Lower leg skin (tissue), 4 donors: Measurements from ENCODE around the gene SPAG4. TPM values are rescaled to one million over a fixed set of nuclear protein-coding genes. Genes with fewer than 3 reads are reported as not detected.

Experiments
- DNase-seq, 2 donors: peaks; one replicate each; pipeline ENCODE4 v3.0.0-alpha.2; 2019; ENCODE audit warnings: low spot score in 2 of 2
- H3K4me3 ChIP-seq: fragments of 200-600 bp; sonication (generic); 2 replicates; pipeline ENCODE4 v1.5.1; 2017; ENCODE audit warnings: mild to moderate bottlenecking, low read depth; ENCODE audit not compliant: poor library complexity, severe bottlenecking
- CTCF ChIP-seq, 3 donors: fragments of 450-650 bp; IDR thresholded peaks; one replicate each; pipeline ENCODE4 v1.5.1; 2016; ENCODE audit warnings: antibody characterized with exemption in 3 of 3, mild to moderate bottlenecking in 3 of 3, moderate library complexity in 2 of 3
- POLR2A ChIP-seq, 2 donors: fragments of 450-650 bp; IDR thresholded peaks; one replicate each; pipeline ENCODE4 v1.6.1; 2016 to 2017; ENCODE audit warnings: antibody characterized with exemption in 2 of 2, mild to moderate bottlenecking in 1 of 2, moderate library complexity in 1 of 2
- WGBS, 2 donors: methylation state at CpG; one replicate each; pipeline ENCODE4 v1.1.5; 2018; 5-methylcytosine and 5-hydroxymethylcytosine counted together
- intact Hi-C: fragments of 100-400 bp; cut with DNase I; formaldehyde crosslinking; loops from one replicate; pipeline ENCODE4 v1.15.0; 2023; ENCODE audit warnings: low total_unique reads
- total RNA-seq, 4 donors: library from RNA; depleted of rRNA; stranded (reverse); fragments of >200 nt; gene quantifications; one replicate each; pipeline ENCODE4 v1.1.0, GENCODE V29; 2016

Gene SPAG4
- total RNA-seq, 4 donors from 2014 or later, result 1.2 to 2.5 (median 1.9) TPM; not detected in 1

GRCh38 chr20:35648836-35649235, 33.2 kb downstream of the SPAG4 start:
- intact Hi-C loops, result no loop called here
- TF ChIP-seq CTCF (IDR thresholded peaks at IDR 0.05) (no peak), POLR2A (IDR thresholded peaks at IDR 0.05) (no peak)
- DNase-seq, result no peak
- H3K4me3 ChIP-seq, result no peak overlapping the region

- WGBS, 2 donors, result 88 to 90% methylated on average over 3 of the region's 3 CpGs
- H3K4me3 ChIP-seq, result no peak overlapping the region
- DNase-seq, result no peak
- intact Hi-C loops, result no loop called here
- TF ChIP-seq POLR2A (IDR thresholded peaks at IDR 0.05) (no peak), CTCF (IDR thresholded peaks at IDR 0.05) (no peak)
These were observed 35.0 kb downstream of the SPAG4 start for GRCh38 chr20:35650632-35651031.

- intact Hi-C loops, result no loop called here
- no peak for DNase-seq
- no peak for TF ChIP-seq CTCF (IDR thresholded peaks at IDR 0.05)
- no peak for TF ChIP-seq POLR2A (IDR thresholded peaks at IDR 0.05)
- no peak overlapping the region for H3K4me3 ChIP-seq
These were observed 36.3 kb downstream of the SPAG4 start for GRCh38 chr20:35651958-35652357.

- no peak overlapping the region for H3K4me3 ChIP-seq
- no peak for TF ChIP-seq CTCF (IDR thresholded peaks at IDR 0.05)
- TF ChIP-seq POLR2A (IDR thresholded peaks at IDR 0.05), result no peak
- intact Hi-C loops, result no loop called here
- WGBS, 2 donors, result 92 to 97% methylated on average over 13 of the region's 13 CpGs
- no peak for DNase-seq
These were observed 37.2 kb downstream of the SPAG4 start for GRCh38 chr20:35652641-35653429.

GRCh38 chr20:35653430-35653734, 37.8 kb downstream of the SPAG4 start:
- WGBS, 2 donors, result 98 to 100% methylated on average over 3 of the region's 3 CpGs
- intact Hi-C loops, result no loop called here

More at GRCh38 chr20:35653430-35653734, 37.8 kb downstream of the SPAG4 start:
- TF ChIP-seq POLR2A (IDR thresholded peaks at IDR 0.05) (no peak), CTCF (IDR thresholded peaks at IDR 0.05) (no peak)
- H3K4me3 ChIP-seq, result no peak overlapping the region
- no peak for DNase-seq
